Measurements from ENCODE around the gene RUBCNL.

Gene RUBCNL

DNA sequence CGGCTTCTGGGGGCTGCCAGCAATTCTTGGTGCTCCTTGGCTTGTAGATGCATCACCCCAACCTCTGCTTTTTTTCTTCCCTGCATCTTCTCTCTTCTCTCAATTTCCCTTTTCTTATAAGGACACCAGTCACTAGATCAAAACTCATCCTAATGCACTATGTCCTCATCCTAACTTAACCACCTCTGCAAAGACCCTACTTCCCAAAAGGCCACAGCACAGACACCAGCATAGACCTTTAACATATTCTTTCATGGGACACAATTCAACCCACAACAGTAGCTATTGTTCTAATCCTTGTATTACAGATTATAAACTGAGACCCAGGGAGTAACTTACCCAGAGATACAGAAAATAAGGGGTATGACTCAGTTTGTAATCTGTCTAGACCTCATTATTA is 47.0 kb downstream of the RUBCNL start:
- DNase-seq, result no peak

DNA sequence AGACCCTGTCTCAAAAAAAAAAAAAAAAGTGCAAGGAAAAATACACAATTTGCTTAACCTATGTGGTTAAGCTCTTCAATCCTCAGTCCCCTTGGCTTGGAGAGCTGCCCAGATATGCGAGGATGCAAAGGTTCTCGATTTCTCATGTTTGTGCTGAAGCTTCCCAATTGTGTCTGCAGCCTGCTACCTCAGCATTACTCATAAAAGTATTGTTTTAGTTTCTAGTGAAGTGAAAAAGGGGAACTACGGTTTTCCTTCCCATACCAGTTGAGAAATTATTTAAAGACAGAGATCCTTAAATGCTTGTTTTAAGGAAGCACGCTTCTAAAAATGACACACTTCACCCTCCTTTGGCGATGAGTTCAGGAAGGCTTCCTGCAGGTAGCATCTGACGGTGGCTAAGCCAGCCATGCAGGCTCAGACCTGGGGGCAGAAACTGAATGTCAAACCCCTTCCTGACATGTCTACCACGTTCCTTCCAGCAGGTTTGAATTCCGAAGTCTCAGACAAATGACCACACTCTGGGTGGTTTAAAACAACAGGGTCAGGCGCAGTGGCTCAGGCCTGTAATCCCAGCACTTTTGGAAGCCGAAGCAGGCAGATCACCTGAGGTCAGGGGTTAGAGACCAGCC is 47.9 kb downstream of the RUBCNL start:
- no peak for DNase-seq

DNA sequence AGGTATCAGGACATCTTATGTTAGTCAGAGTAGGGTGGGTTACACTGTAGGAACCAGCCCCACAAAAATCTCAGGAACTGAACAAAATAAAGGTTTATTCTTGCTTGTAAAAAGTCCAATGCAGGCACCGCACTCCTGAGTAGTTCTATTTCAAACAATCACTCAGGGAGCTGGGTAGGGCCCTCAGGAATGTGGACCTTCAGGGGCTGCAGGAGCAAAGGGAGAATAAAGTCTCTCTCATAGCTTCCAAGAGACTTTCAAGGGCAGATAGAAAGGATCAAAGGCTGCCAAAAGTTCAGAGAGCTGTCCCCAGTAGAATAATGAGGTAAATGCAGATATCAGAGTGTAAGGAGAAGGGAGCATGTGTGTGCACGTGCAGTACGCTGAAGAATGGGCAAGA is 49.4 kb downstream of the RUBCNL start:
- no peak for DNase-seq

DNA sequence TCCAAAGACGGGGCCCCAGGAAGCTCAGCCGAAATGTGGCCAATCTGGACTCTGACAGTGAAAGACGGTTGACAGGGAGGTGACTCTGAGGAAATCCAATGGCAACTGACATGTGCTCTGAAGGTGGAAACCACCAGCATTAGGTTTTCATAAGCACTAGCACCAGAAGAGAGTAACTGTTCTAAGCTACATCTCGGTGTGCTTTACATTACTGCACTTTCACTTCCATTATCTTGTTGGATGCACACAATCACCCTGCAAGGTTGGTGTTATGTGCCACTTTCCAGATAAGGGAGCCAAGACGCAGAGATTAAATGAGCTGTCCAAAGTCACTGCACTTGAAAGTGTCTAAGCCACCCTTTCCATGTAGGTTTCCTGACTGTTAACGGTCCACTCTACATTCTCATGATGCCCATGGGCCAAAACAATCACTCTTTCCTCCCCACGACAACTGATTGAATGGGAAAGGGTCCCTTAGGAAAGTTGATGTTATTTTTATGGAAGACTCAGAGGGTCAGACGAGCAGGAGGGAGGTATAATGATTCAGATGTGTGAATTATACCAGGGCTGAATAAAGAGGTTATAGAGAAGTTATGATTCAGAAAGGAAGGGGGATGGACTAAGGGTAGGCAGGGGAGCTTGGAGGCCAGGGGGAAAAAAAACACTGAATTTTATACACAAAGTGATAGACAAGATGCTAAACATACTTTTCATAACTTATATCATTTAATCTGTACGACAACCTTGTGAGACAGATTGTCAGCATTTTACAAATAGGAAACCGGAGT is 52.8 kb downstream of the RUBCNL start:
- DNase-seq, result no peak

DNA sequence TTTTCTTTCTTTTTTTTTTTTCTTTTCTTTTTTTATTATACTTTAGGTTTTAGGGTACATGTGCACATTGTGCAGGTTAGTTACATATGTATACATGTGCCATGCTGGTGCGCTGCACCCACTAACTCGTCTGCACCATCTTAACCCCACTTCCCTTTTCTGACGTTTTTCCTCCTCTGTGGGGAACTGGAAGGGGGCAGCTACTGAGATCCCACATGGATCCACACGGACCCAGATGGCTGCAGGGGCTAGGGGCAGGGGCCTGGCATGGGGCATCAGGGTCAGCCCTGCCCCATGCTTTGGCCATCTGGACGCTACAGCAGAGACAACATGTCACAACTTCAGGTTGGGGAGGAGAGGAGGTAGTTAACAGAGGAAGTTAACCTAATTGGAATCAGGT is 54.3 kb downstream of the RUBCNL start:
- no peak for DNase-seq

DNA sequence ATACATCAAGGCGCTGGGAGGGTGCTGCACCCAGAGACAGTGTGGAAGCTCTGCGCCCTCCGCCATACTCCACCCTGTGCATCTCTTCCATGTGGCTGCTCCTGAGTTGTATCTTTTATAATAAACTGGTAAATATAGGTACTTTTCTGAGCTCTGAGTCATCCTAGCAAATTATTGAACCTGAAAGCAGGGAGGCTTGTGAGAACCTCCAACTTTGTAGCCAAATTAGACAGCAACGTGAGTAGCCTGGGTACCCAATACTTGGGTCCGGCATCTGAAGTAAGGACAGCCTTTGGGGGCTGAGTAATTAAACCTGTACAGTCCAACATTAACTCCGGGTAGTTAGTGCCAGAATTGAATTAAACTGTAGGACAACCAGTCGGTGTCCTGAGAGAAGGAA is 57.4 kb downstream of the RUBCNL start:
- no peak for DNase-seq

DNA sequence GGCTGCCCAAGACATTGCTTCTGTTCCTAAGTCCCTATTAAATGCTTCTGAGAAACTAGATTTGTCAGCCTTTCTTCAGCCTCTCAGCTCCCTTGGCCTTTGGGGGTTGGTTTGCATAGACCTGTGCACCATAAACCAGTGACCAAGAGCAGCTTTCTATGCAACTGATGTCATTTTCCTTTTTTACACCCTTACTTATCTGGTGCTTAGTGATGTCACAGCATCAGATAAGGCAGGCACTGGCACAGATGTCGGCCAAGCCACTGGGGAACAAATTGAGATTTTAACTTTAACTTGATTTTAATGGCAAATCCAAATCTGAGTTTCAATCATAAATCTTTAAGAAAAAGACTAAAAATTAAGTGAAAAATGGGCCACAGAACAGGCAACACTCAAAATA is 59.8 kb downstream of the RUBCNL start:
- DNase-seq, result no peak

DNA sequence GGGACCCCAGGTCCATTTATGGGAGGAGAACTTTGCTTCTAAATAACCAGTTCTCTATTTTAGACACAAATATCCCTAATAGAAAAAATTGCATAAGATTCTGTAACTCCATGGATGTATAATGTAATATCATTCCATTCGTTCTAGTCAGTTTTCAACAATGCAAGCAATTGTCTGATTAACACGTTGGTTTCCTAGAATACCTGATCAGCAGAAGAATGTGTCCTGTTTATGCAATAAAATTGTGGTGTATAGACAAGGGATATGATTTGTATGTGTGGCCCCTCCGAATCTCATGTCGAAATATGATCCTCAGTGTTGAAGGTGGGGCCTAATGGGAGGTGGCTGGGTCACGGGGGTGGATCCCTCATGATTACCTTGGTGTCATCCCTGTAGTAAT is 62.1 kb downstream of the RUBCNL start:
- DNase-seq, result no peak

DNA sequence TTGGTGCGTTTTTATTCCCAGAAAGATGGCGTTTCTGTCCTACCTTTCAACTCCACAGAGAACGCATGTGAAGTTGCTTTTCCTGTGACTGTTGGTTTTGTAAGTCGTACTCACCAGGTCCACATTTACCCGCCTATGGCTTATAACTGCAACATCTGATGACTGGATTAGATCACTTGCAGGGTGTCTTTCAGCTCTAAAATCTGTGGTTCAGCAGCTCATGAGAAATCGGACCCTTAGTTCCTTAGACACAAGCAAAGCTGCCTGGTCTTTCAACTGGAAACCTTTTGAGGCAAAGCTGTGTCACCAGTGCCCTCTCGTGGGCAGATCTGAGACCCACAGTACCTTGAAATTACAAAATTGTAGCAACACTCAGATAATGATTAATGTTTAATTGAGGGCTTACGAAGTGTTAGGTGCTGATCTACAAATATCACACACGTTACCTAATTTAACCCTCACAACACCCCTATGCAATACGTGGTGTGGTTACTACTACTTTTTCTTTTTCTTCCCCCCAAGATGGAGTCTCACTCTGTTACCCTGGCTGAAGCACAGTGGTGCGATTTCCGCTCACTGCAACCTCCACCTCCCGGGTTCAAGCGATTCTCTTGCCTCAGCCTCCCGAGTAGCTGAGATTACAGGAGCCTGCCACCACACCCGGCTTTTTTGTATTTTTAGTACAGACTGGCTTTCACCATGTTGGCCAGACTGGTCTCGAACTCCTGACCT is 65.4 kb downstream of the RUBCNL start:
- DNase-seq, result peak; percentile 74

DNA sequence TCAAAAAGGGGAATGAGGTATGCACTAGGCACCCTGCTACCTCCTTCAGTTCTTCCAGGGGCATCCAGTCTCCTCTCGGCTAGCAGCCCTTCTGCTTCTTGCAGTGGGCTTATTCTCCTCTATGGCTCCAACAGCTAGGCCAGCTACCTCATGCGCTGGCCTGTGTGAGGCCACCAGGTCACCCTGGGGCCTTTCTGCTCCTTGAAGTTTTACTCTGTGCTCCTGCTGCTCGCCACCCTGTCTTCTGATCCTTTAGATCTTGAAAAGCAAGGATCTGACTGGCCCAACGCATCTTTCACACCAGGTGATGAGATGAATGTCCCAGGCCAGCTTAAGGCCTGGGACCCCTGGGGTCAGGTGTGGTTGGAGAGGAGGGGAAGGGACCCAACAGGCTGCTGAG is 66.2 kb downstream of the RUBCNL start:
- DNase-seq, result no peak

DNA sequence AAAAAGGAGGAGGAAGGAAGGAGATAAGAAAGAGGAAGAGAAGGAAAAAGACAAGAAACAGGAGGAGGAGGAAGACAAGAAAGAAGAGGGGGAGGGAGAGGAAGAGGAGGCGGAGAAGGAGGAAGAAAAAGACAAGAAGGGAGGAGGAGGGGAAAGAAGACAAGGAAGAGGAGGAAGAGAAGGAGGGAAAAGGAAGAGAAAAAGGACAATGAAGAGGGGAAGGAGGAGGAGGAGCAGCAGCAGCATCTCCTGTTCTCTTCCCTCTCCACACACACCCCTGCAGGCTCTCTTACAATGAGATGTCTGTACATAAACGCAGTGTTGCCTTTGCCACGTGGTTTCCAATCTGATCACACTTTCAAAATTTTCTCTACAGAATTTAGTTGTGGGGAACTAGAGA is 66.6 kb downstream of the RUBCNL start:
- no peak for DNase-seq

DNA sequence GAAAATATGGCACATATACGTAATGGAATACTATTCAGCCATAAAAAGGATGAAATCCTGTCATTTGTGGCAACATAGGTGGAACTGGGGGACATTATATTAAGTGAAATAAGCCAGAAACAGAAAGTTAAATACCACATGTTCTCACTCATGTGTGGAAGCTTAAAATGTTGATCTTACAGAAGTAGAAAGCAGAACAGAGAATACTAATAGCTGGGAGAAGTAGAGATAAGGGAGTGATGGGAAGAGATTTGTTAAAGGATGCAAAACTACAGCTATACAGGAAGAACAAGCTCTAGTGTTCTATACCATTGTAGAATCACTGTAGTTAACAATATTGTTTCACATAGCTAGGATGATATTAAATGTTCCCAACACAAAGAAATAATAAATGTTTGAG is 68.1 kb downstream of the RUBCNL start:
- no peak for DNase-seq

DNA sequence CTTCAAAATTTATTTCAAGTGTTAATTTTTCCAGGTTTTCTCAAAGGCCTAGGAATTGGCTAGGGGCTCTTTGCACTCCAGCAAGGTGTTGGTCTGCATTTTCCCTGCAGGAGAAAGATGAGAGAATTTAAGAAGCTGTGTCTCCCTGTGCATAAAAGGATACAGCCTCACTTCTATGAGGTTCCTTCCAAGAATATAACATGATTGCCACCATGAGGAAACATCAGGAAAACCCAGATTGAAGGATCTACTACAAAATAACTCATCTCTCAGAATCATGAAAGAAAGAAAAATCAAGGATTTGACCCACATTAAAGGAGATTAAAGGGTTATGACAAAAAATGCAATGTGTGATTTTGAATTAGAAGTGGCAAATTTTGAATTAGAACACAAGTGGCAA is 69.9 kb downstream of the RUBCNL start:
- DNase-seq, result no peak

DNA sequence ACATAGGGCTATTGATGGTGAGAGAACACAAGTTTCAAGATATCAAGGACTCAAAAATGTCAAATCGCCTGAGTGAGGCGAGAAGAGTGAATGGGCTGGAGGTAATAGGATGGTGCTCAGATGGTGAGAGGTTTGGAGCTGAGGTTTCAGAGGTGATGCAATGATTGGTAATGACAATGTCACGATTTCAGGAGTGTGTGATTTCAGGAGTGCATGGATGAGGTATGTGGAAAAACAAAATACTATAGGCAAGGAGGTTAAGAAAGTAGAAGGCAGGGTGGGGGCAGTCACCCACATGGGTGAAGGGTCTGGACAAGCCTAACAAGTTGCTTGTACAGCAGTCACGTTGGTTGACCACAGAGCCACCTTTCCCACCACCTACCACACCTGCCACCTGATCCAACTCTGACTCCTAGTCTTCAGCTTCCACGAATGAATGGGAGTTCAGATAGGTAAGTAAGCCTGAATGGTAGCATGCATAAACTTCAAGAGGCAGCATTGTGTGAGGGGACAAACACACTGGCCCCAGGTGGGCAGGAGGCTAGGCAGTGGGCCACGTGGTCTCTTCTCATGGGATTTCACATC is 71.5 kb downstream of the RUBCNL start:
- no peak for DNase-seq

DNA sequence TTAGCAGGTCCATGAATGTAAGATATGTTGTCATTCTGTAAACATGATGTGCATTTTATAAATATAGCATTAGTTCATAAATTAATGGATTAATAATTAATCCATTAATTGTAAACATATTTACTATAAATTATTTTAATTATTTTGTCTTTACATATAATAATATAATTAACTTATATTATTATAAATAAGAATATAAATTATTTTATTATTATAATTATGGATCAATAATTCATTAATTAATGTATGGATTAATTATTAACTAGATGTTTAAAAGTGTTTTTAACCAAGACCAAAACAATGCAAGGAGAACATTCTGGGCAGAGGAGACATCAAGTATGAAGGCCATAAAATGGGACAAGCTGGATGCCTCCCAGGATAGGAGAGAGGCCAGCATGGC is 72.0 kb downstream of the RUBCNL start:
- no peak for DNase-seq

DNA sequence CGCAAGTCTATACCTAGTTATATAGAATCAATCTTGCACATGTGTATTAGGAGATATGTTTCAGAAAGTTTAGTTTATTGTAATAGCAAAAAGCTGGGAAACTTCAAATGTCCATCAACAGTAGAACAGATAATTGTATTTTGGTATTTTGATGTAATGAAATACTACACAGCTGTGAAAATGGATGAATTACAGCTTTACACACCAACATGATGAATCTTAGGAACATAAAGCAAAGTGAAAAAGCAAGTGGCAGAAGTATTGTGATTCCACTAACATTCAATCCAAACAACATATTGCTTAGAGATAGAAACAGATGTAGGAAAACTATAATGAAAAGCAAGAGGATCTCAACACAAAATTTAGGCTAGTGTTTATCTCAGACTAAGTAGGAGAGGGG is 72.5 kb downstream of the RUBCNL start:
- no peak for DNase-seq

DNA sequence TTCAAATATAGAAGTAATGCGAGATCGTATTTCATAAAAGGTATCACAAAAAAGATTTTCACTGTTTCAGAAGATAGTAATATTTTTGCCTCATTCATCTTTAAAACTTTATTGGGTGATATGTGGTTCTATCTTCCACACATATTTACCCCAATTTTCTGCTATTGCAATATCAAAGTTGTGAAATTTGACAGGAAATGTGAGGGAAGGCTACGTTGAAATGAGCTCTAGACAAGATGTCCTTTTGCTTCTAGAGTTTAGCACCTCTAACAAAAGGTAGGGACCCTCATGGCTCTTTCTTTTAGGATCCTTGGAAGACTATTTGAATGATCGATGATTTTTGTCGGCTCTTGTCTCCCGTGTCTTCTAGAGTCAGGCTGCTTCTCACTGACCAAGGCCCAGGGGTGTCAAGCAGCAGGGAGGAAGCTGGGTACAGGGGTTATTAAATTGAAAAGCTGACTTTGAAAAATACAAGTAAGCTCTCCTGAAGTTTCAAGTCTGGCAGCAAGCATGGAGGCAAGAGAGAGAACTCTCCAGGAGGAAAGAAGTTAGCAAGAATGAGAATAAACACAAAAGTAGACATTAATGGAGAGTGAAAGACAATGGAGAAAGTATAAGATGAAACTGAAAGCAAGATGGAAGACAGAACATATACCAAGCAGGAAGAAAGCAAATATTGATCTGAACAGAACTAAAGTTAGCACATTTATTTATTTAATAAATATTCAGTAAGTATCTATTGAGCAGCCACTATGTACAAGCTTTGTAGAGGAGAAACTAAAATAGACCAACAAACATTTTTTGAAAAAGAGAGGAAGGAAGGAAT is 73.4 kb downstream of the RUBCNL start:
- no peak for DNase-seq

DNA sequence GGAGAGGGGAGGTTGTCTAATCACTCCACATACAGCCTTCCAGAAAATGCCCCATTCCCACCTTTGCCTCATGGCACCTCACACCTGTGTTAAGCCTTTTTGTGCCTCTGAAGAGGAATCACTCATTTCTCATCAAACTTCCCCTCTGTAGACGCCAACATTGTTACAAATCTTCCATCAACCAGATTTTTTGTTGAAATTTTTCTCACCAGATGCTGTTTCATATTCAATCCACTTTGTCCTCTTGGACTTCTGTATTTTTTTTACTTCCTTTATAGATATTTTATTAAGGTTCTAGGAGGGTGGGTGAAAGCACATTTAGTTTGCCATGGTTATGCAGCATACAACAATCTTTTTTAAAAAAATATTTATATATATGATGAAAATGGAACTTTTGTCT is 74.0 kb downstream of the RUBCNL start:
- DNase-seq, result no peak

DNA sequence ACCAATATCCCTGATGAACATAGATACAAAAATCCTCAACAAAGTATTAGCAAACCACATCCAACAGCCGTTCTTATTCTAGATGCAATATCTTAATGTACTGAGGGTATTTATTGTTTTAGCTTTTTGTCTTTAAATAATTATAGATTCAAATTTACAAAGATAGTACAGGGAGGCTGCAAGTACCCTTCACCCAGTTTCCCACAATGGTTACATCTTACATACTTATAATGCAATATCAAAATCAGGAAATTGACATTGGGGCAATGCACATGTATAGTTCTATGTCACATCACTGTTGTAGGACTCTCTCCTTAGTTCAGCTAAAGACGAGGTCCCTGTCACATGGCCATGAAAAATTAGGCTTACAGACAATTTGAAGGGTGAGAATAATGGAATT is 75.8 kb downstream of the RUBCNL start:
- no peak for DNase-seq

DNA sequence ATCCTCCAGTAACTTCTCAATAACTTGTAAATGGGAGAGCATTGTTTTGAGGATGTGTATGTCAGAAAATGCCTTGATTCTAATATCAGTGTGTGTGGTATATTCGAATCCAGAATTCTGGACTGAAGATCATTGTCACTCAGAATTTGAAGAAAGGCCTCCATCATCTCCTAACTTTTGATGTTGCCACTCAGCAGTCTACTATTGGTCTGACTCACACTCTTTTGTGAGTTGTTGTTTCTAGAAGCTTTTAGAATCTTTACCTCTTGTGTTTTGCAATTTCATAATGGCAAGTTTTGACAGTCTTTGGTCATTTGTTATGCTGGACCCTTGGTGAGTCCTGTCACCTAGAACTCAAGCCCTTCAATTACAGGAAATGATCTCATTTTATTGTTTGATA is 77.0 kb downstream of the RUBCNL start:
- DNase-seq, result no peak

DNA sequence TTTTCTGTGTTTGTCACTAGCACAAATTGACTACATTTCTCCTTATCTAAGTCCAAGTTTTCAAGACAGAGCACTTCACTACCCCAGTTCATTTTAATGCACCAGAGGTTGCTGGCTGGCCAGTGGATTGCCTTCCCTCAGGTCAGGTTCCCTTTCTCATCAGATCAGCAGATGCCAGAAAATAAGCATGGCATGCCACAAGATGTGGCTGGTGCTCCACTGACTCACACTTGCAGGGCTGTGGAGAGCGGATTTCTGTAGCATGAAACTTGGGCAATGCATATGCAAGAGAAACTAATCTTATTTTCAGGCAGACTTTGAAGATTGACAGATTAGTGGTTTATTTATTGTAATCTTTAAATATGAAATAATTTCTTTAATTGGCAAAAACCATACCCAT is 79.5 kb downstream of the RUBCNL start:
- DNase-seq, result no peak

DNA sequence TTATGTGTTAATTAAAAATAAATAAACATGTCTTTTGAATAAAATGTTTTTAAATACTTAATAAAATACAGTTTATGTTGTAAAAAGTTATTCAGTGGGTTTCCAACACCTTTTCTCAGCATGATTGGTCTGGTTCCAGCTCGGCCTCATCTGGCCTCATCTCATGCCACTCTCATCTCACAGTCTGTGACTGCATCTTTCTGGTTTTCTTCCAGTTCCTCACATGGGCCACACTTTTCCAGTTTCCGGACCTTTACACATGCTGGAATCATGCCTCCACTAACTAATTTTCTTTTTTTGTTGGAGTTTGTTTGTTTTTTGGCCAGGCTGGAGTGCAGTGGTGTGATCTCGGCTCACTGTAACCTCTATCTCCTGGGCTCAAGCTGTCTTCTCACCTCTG is 82.5 kb downstream of the RUBCNL start:
- DNase-seq, result no peak

All from activated CD4-positive, alpha-beta T cell treated with anti-CD3 and anti-CD28 coated beads, Interleukin-2, amount 50 U/mL, for 1 hour (primary cell).